PFSK-1 (cell line): ENCODE data around the gene FURIN.
A peak's percentile ranks its signal among the peaks of the same experiment; 100 is the strongest.

Experiments used
- FOXP2 ChIP-seq: optimal IDR thresholded peaks from 2 replicates; pipeline ENCODE3; 2011; ENCODE audit warnings: borderline replicate concordance, control low read depth, inconsistent platforms; ENCODE audit not compliant: insufficient read depth; ENCODE audit errors: extremely low read length, extremely low read depth
- POLR2AphosphoS5 ChIP-seq: IDR thresholded peaks from 2 replicates; pipeline ENCODE4 v1.6.1; 2012; ENCODE audit warnings: low read depth, mild to moderate bottlenecking, control low read depth, low read length, moderate library complexity
- REST ChIP-seq, 2 experiments: IDR thresholded peaks; 2 replicates each; pipeline versions ENCODE4 v1.6.1 to v1.8.0; 2011 to 2012; ENCODE audit warnings: low read depth in 2 of 2, low read length in 2 of 2, control low read depth in 1 of 2, inconsistent platforms in 1 of 2, mild to moderate bottlenecking in 1 of 2, moderate library complexity in 1 of 2; ENCODE audit not compliant: insufficient read depth in 1 of 2
- SIN3A ChIP-seq: IDR thresholded peaks from 2 replicates; pipeline ENCODE4 v1.6.1; 2012; ENCODE audit warnings: mild to moderate bottlenecking, low read length, moderate library complexity, borderline replicate concordance; ENCODE audit not compliant: insufficient read depth
- TAF1 ChIP-seq: IDR thresholded peaks from 2 replicates; pipeline ENCODE4 v1.6.1; 2012; ENCODE audit warnings: low read length, control low read depth, borderline replicate concordance; ENCODE audit not compliant: insufficient read depth

FURIN gene

GRCh38 chr15:90901175-90902039 is 33.0 kb downstream of the FURIN start:
- TF ChIP-seq SIN3A (no peak), FOXP2 (no peak), POLR2AphosphoS5 (no peak), TAF1 (no peak), REST (IDR thresholded peaks at IDR 0.05; ENCODE audit: insufficient read depth in 1 of 2, low read depth in 2 of 2, low read length in 2 of 2) (no peak)

- no peak for TF ChIP-seq FOXP2
- TF ChIP-seq POLR2AphosphoS5: peak; percentile 46; the same call in 1 of the 2 replicates
Observed at GRCh38 chr15:90902040-90902839, 33.9 kb downstream of the FURIN start.

GRCh38 chr15:90902840-90903732 is 34.7 kb downstream of the FURIN start, which contains the start of gene MAN2A2:
Gene MAN2A2, plus strand, starts transcription at chr15:90903302. Its CDS starts 906 bp downstream, at chr15:90904208.
- peak; percentile 22; the same call in 1 of the 2 replicates for TF ChIP-seq POLR2AphosphoS5
- TF ChIP-seq REST (IDR thresholded peaks at IDR 0.05; ENCODE audit: insufficient read depth in 1 of 2, low read depth in 2 of 2, low read length in 2 of 2): no peak
- no peak for TF ChIP-seq TAF1
- no peak; the same call in 1 of the 2 replicates for TF ChIP-seq SIN3A

GRCh38 chr15:90903733-90904536 is 35.5 kb downstream of the FURIN start:
- TF ChIP-seq FOXP2 (no peak), REST (IDR thresholded peaks at IDR 0.05; ENCODE audit: insufficient read depth in 1 of 2, low read depth in 2 of 2, low read length in 2 of 2) (no peak), SIN3A (no peak)

- TF ChIP-seq REST (IDR thresholded peaks at IDR 0.05; ENCODE audit: insufficient read depth in 1 of 2, low read depth in 2 of 2, low read length in 2 of 2) (no peak), FOXP2 (no peak), TAF1 (no peak), SIN3A (no peak), POLR2AphosphoS5 (no peak)
Observed at GRCh38 chr15:90904746-90905145, 36.4 kb downstream of the FURIN start.
